Activated CD8-positive, alpha-beta memory T cell treated with anti-CD3 and anti-CD28 coated beads for 36 hours (primary cell): ENCODE results near the gene OR52I2. TPM values are rescaled to one million over a fixed set of nuclear protein-coding genes. Genes with fewer than 3 reads are reported as not detected.

ENCODE experiments used
- total RNA-seq, 2 experiments: library from RNA; stranded (reverse); gene quantifications; one replicate each; pipeline ENCODE4 v1.2.3, GENCODE V29; 2021

Gene OR52I2
- total RNA-seq, 2 experiments from 2014 or later, result not detected

Other genes with a start within 250 kb of the OR52I2 start
- gene OR52B4, start 213.4 kb upstream of the OR52I2 start, total RNA-seq, result not detected
- 10 to 100 TPM; 20.9 to 22.6 TPM for gene TRIM21, start 188.0 kb upstream of the OR52I2 start, total RNA-seq
- gene OR52K2, start 132.4 kb upstream of the OR52I2 start, total RNA-seq, result not detected
- gene OR52K1, start 99.1 kb upstream of the OR52I2 start, total RNA-seq, result not detected
- not detected for gene OR52M1, start 36.6 kb upstream of the OR52I2 start, total RNA-seq
- not detected for gene OR52I1, start 12.3 kb downstream of the OR52I2 start, total RNA-seq
- gene TRIM68, start 26.5 kb downstream of the OR52I2 start, total RNA-seq, result 10 to 100 TPM in 1 of 2 experiments, 1 to 10 TPM in 1; 9.8 to 10.2 TPM
- not detected for gene OR51D1, start 55.7 kb downstream of the OR52I2 start, total RNA-seq
- not detected for gene OR51E1, start 62.2 kb downstream of the OR52I2 start, total RNA-seq
- not detected for gene OR51E2, start 116.1 kb downstream of the OR52I2 start, total RNA-seq
- gene MMP26, start 123.0 kb downstream of the OR52I2 start, total RNA-seq, result not detected
- not detected for gene OR51F1, start 188.2 kb downstream of the OR52I2 start, total RNA-seq
- not detected for gene OR52R1, start 222.6 kb downstream of the OR52I2 start, total RNA-seq
- not detected for gene OR51F2, start 239.6 kb downstream of the OR52I2 start, total RNA-seq